WTC11 (cell line): ENCODE measurements around the gene SHBG. TPM values are rescaled to one million over a fixed set of nuclear protein-coding genes. Genes with fewer than 3 reads are reported as not detected.

Source experiments
- E2F5 ChIP-seq: sonication (generic); formaldehyde crosslinking; IDR thresholded peaks from 2 replicates; pipeline ENCODE4 v1.8.1; 2022; ENCODE audit warnings: mild to moderate bottlenecking, moderate library complexity, missing genetic modification reagents
- ELF4 ChIP-seq: sonication (generic); formaldehyde crosslinking; IDR thresholded peaks from 2 replicates; pipeline ENCODE4 v1.8.1; 2022; ENCODE audit warnings: low read depth, mild to moderate bottlenecking, moderate library complexity, missing genetic modification reagents
- ESRRA ChIP-seq: sonication (generic); formaldehyde crosslinking; IDR thresholded peaks from 2 replicates; pipeline ENCODE4 v1.8.1; 2022; ENCODE audit warnings: mild to moderate bottlenecking, missing genetic modification reagents, borderline replicate concordance
- FOXJ3 ChIP-seq: sonication (generic); formaldehyde crosslinking; IDR thresholded peaks from 2 replicates; pipeline ENCODE4 v1.9.0; 2021; ENCODE audit warnings: missing genetic modification reagents, mild to moderate bottlenecking, borderline replicate concordance
- GABPB1 ChIP-seq: sonication (generic); formaldehyde crosslinking; IDR thresholded peaks from 2 replicates; pipeline ENCODE4 v1.8.1; 2023; ENCODE audit warnings: mild to moderate bottlenecking, missing genetic modification reagents
- IRF1 ChIP-seq: sonication (generic); formaldehyde crosslinking; IDR thresholded peaks from 2 replicates; pipeline ENCODE4 v1.8.0; 2023; ENCODE audit warnings: missing genetic modification reagents
- IRF2 ChIP-seq: sonication (generic); formaldehyde crosslinking; IDR thresholded peaks from 2 replicates; pipeline ENCODE4 v1.8.0; 2022; ENCODE audit warnings: low read depth, missing genetic modification reagents, borderline replicate concordance
- MXD4 ChIP-seq: fragments of 250-450 bp; sonication (Bioruptor Pico); IDR thresholded peaks from 2 replicates; pipeline ENCODE4 v1.8.0; 2021; ENCODE audit warnings: mild to moderate bottlenecking, moderate library complexity, borderline replicate concordance
- MYBL2 ChIP-seq: sonication (generic); formaldehyde crosslinking; IDR thresholded peaks from 2 replicates; pipeline ENCODE4 v1.8.1; 2023; ENCODE audit warnings: mild to moderate bottlenecking, moderate library complexity, missing genetic modification reagents
- NFYB ChIP-seq: sonication (generic); formaldehyde crosslinking; conservative IDR thresholded peaks from 2 replicates; pipeline ENCODE4 v1.8.0; 2022; ENCODE audit warnings: low read depth, missing genetic modification reagents
- NR2C2 ChIP-seq: sonication (generic); formaldehyde crosslinking; IDR thresholded peaks from 2 replicates; pipeline ENCODE4 v1.8.0; 2022; ENCODE audit warnings: mild to moderate bottlenecking, missing genetic modification reagents
- OVOL2 ChIP-seq: fragments of 250-450 bp; sonication (Bioruptor Pico); IDR thresholded peaks from 2 replicates; pipeline ENCODE4 v1.9.0; 2021; ENCODE audit warnings: mild to moderate bottlenecking, borderline replicate concordance
- RORB ChIP-seq: fragments of 250-450 bp; sonication (Bioruptor Pico); IDR thresholded peaks from 2 replicates; pipeline ENCODE4 v1.9.0; 2021; ENCODE audit warnings: mild to moderate bottlenecking
- SMAD3 ChIP-seq: sonication (generic); formaldehyde crosslinking; IDR thresholded peaks from 2 replicates; pipeline ENCODE4 v1.8.0; 2022; ENCODE audit warnings: missing genetic modification reagents, mild to moderate bottlenecking, borderline replicate concordance
- SP1 ChIP-seq: sonication (generic); formaldehyde crosslinking; conservative IDR thresholded peaks from 2 replicates; pipeline ENCODE4 v1.8.1; 2022; ENCODE audit warnings: missing genetic modification reagents
- TEAD1 ChIP-seq: sonication (generic); formaldehyde crosslinking; IDR thresholded peaks from 2 replicates; pipeline ENCODE4 v1.8.0; 2022; ENCODE audit warnings: mild to moderate bottlenecking, missing genetic modification reagents
- TEAD4 ChIP-seq: sonication (generic); formaldehyde crosslinking; IDR thresholded peaks from 2 replicates; pipeline ENCODE4 v1.8.0; 2022; ENCODE audit warnings: mild to moderate bottlenecking, missing genetic modification reagents
- TP53 ChIP-seq: sonication (generic); formaldehyde crosslinking; IDR thresholded peaks from 2 replicates; pipeline ENCODE4 v1.8.1; 2023; ENCODE audit warnings: mild to moderate bottlenecking, missing genetic modification reagents
- ZNF232 ChIP-seq: sonication (generic); formaldehyde crosslinking; IDR thresholded peaks from 2 replicates; pipeline ENCODE4 v1.8.0; 2022; ENCODE audit warnings: mild to moderate bottlenecking, missing genetic modification reagents
- ZNF263 ChIP-seq: sonication (generic); formaldehyde crosslinking; IDR thresholded peaks from 2 replicates; pipeline ENCODE4 v1.8.1; 2022; ENCODE audit warnings: low read depth, mild to moderate bottlenecking, moderate library complexity, missing genetic modification reagents
- ZNF396 ChIP-seq: fragments of 250-450 bp; sonication (Bioruptor Pico); IDR thresholded peaks from 2 replicates; pipeline ENCODE4 v1.8.0; 2021; ENCODE audit warnings: mild to moderate bottlenecking, moderate library complexity, borderline replicate concordance
- total RNA-seq: library from RNA; stranded (reverse); gene quantifications from 3 replicates; pipeline ENCODE4 v1.2.3, GENCODE V29; 2021
- TF ChIP-seq, protein P1 (sequence below): fragments of 250-450 bp; sonication (Bioruptor Pico); IDR thresholded peaks from 2 replicates; pipeline ENCODE4 v1.9.0; 2021; ENCODE audit warnings: mild to moderate bottlenecking, borderline replicate concordance
- TF ChIP-seq, protein P2 (sequence below): sonication (generic); formaldehyde crosslinking; IDR thresholded peaks from 2 replicates; pipeline ENCODE4 v1.8.1; 2023; ENCODE audit warnings: mild to moderate bottlenecking, missing genetic modification reagents, moderate library complexity
- TF ChIP-seq, protein P3 (sequence below): sonication (generic); formaldehyde crosslinking; IDR thresholded peaks from 2 replicates; pipeline ENCODE4 v1.8.1; 2023; ENCODE audit warnings: mild to moderate bottlenecking, moderate library complexity, missing genetic modification reagents
- TF ChIP-seq, protein P4 (sequence below): fragments of 250-450 bp; sonication (Bioruptor Pico); IDR thresholded peaks from 2 replicates; pipeline ENCODE4 v1.9.0; 2021; ENCODE audit warnings: moderate library complexity, mild to moderate bottlenecking, inconsistent platforms, borderline replicate concordance
- TF ChIP-seq, protein P5 (sequence below): fragments of 250-450 bp; sonication (Bioruptor Pico); IDR thresholded peaks from 2 replicates; pipeline ENCODE4 v1.9.0; 2021; ENCODE audit warnings: mild to moderate bottlenecking

Gene SHBG
- total RNA-seq, 1 experiment from 2014 or later, result 0.83 TPM

GRCh38 chr17:7614425-7615264 is 15.3 kb upstream of the SHBG start, which contains the start of gene FXR2 (continued):
- TF ChIP-seq, protein P1, sequence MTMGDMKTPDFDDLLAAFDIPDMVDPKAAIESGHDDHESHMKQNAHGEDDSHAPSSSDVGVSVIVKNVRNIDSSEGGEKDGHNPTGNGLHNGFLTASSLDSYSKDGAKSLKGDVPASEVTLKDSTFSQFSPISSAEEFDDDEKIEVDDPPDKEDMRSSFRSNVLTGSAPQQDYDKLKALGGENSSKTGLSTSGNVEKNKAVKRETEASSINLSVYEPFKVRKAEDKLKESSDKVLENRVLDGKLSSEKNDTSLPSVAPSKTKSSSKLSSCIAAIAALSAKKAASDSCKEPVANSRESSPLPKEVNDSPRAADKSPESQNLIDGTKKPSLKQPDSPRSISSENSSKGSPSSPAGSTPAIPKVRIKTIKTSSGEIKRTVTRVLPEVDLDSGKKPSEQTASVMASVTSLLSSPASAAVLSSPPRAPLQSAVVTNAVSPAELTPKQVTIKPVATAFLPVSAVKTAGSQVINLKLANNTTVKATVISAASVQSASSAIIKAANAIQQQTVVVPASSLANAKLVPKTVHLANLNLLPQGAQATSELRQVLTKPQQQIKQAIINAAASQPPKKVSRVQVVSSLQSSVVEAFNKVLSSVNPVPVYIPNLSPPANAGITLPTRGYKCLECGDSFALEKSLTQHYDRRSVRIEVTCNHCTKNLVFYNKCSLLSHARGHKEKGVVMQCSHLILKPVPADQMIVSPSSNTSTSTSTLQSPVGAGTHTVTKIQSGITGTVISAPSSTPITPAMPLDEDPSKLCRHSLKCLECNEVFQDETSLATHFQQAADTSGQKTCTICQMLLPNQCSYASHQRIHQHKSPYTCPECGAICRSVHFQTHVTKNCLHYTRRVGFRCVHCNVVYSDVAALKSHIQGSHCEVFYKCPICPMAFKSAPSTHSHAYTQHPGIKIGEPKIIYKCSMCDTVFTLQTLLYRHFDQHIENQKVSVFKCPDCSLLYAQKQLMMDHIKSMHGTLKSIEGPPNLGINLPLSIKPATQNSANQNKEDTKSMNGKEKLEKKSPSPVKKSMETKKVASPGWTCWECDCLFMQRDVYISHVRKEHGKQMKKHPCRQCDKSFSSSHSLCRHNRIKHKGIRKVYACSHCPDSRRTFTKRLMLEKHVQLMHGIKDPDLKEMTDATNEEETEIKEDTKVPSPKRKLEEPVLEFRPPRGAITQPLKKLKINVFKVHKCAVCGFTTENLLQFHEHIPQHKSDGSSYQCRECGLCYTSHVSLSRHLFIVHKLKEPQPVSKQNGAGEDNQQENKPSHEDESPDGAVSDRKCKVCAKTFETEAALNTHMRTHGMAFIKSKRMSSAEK, result no peak
- TF ChIP-seq ESRRA, result no peak
- TF ChIP-seq GABPB1 (CRISPR knock-in tag), result no peak
- peak; percentile 76 for TF ChIP-seq SP1 (CRISPR knock-in tag)
- no peak for TF ChIP-seq TEAD1 (CRISPR knock-in tag)
- no peak for TF ChIP-seq TP53
- TF ChIP-seq MXD4 (CRISPR knock-in tag), result no peak
- TF ChIP-seq E2F5 (CRISPR knock-in tag), result no peak
- TF ChIP-seq, protein P2, sequence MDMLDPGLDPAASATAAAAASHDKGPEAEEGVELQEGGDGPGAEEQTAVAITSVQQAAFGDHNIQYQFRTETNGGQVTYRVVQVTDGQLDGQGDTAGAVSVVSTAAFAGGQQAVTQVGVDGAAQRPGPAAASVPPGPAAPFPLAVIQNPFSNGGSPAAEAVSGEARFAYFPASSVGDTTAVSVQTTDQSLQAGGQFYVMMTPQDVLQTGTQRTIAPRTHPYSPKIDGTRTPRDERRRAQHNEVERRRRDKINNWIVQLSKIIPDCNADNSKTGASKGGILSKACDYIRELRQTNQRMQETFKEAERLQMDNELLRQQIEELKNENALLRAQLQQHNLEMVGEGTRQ (CRISPR knock-in tag), result no peak
- TF ChIP-seq ELF4 (CRISPR knock-in tag), result no peak
- peak; percentile 79 for TF ChIP-seq NFYB (CRISPR knock-in tag)
- TF ChIP-seq NR2C2 (CRISPR knock-in tag), result no peak
- TF ChIP-seq, protein P3, sequence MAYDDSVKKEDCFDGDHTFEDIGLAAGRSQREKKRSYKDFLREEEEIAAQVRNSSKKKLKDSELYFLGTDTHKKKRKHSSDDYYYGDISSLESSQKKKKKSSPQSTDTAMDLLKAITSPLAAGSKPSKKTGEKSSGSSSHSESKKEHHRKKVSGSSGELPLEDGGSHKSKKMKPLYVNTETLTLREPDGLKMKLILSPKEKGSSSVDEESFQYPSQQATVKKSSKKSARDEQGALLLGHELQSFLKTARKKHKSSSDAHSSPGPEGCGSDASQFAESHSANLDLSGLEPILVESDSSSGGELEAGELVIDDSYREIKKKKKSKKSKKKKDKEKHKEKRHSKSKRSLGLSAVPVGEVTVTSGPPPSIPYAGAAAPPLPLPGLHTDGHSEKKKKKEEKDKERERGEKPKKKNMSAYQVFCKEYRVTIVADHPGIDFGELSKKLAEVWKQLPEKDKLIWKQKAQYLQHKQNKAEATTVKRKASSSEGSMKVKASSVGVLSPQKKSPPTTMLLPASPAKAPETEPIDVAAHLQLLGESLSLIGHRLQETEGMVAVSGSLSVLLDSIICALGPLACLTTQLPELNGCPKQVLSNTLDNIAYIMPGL (CRISPR knock-in tag), result peak; percentile 8; the same call in 1 of the 2 replicates
- TF ChIP-seq, protein P4, sequence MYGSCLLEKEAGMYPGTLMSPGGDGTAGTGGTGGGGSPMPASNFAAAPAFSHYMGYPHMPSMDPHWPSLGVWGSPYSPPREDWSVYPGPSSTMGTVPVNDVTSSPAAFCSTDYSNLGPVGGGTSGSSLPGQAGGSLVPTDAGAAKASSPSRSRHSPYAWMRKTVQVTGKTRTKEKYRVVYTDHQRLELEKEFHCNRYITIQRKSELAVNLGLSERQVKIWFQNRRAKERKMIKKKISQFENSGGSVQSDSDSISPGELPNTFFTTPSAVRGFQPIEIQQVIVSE (CRISPR knock-in tag), result no peak
- TF ChIP-seq IRF2 (CRISPR knock-in tag), result no peak
- TF ChIP-seq IRF1 (CRISPR knock-in tag), result no peak
- no peak for TF ChIP-seq OVOL2
- TF ChIP-seq ZNF232 (CRISPR knock-in tag), result no peak
- no peak for TF ChIP-seq FOXJ3 (CRISPR knock-in tag)
- no peak for TF ChIP-seq SMAD3
- no peak for TF ChIP-seq ZNF263 (CRISPR knock-in tag)
- TF ChIP-seq ZNF396 (CRISPR knock-in tag), result no peak
- no peak for TF ChIP-seq RORB (CRISPR knock-in tag)
- no peak for TF ChIP-seq TEAD4 (CRISPR knock-in tag)
- TF ChIP-seq, protein P5, sequence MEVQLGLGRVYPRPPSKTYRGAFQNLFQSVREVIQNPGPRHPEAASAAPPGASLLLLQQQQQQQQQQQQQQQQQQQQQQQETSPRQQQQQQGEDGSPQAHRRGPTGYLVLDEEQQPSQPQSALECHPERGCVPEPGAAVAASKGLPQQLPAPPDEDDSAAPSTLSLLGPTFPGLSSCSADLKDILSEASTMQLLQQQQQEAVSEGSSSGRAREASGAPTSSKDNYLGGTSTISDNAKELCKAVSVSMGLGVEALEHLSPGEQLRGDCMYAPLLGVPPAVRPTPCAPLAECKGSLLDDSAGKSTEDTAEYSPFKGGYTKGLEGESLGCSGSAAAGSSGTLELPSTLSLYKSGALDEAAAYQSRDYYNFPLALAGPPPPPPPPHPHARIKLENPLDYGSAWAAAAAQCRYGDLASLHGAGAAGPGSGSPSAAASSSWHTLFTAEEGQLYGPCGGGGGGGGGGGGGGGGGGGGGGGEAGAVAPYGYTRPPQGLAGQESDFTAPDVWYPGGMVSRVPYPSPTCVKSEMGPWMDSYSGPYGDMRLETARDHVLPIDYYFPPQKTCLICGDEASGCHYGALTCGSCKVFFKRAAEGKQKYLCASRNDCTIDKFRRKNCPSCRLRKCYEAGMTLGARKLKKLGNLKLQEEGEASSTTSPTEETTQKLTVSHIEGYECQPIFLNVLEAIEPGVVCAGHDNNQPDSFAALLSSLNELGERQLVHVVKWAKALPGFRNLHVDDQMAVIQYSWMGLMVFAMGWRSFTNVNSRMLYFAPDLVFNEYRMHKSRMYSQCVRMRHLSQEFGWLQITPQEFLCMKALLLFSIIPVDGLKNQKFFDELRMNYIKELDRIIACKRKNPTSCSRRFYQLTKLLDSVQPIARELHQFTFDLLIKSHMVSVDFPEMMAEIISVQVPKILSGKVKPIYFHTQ (CRISPR knock-in tag), result no peak
- TF ChIP-seq MYBL2, result no peak
